IPS-20b (cell line): ENCODE measurements around the gene NLGN1.

Source experiments
- H3K27ac ChIP-seq: one replicate; pipeline ENCODE4 v1.5.1; 2013; ENCODE audit warnings: low read length
- H3K27me3 ChIP-seq: 2 replicates; pipeline ENCODE4 v1.6.1; 2013; ENCODE audit warnings: mild to moderate bottlenecking, low read length, inconsistent platforms; ENCODE audit not compliant: insufficient read depth
- H3K36me3 ChIP-seq: 2 replicates; pipeline ENCODE4 v1.6.1; 2013; ENCODE audit warnings: low read depth, mild to moderate bottlenecking, inconsistent platforms, low read length, moderate library complexity; ENCODE audit not compliant: insufficient read depth
- H3K4me1 ChIP-seq: 2 replicates; pipeline ENCODE4 v1.6.1; 2013; ENCODE audit warnings: mild to moderate bottlenecking, control low read depth, inconsistent platforms, low read length, moderate library complexity; ENCODE audit not compliant: insufficient read depth
- H3K4me3 ChIP-seq: 2 replicates; pipeline ENCODE4 v1.5.1; 2013; ENCODE audit warnings: mild to moderate bottlenecking, low read length, inconsistent platforms
- H3K9ac ChIP-seq: 2 replicates; pipeline ENCODE4 v1.6.1; 2013; ENCODE audit warnings: low read depth, mild to moderate bottlenecking, inconsistent platforms, low read length, moderate library complexity
- H3K9me3 ChIP-seq: 2 replicates; pipeline ENCODE4 v1.6.1; 2013; ENCODE audit warnings: mild to moderate bottlenecking, low read depth, low read length, inconsistent platforms; ENCODE audit not compliant: insufficient read depth

NLGN1 gene

GRCh38 chr3:174233511-174233910 lies 836.0 kb downstream of the NLGN1 start:
- H3K9ac ChIP-seq, result no peak overlapping the region
- H3K4me3 ChIP-seq, result no peak overlapping the region
- H3K9me3 ChIP-seq, result no peaks in the 10 kb centered on the region; the same call in 1 of the 2 replicates
- H3K27ac ChIP-seq, result peak overlapping the region; percentile 39
- H3K36me3 ChIP-seq, result no peaks in the 10 kb centered on the region
- H3K27me3 ChIP-seq, result no peaks in the 10 kb centered on the region
- peaks cover 27% of the 10 kb centered on the region; the same call in 1 of the 2 replicates for H3K4me1 ChIP-seq

GRCh38 chr3:174242311-174243041 lies 844.9 kb downstream of the NLGN1 start:
- H3K9ac ChIP-seq, result no peak overlapping the region
- H3K4me1 ChIP-seq, result no peaks in the 10 kb centered on the region
- no peaks in the 10 kb centered on the region for H3K27me3 ChIP-seq
- no peak overlapping the region for H3K27ac ChIP-seq
- no peaks in the 10 kb centered on the region for H3K9me3 ChIP-seq
- H3K36me3 ChIP-seq, result no peaks in the 10 kb centered on the region
- H3K4me3 ChIP-seq, result no peak overlapping the region

DNA sequence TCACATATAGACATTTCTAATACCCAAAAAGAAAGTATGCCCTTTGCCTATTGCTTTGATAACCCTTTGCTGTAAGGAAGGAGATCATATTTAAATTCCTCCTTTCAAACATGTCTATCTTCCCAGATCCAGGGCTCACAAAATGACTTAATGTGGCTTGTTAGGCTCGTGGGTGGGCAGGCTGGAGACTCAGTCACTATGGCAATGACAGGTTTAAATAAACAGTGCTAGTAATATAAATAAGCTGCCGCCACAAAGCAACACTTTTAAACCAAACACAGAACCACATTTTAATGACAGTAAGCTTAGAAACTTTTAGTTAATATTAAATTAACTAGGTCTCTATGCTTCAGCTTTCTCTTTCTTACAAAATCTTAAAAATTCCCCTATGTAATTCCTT lies 845.6 kb downstream of the NLGN1 start:
- no peaks in the 10 kb centered on the region for H3K4me1 ChIP-seq
- no peaks in the 10 kb centered on the region for H3K27me3 ChIP-seq
- H3K36me3 ChIP-seq, result no peaks in the 10 kb centered on the region
- no peak overlapping the region for H3K4me3 ChIP-seq
- H3K9me3 ChIP-seq, result no peaks in the 10 kb centered on the region
- H3K27ac ChIP-seq, result no peak overlapping the region
- H3K9ac ChIP-seq, result no peak overlapping the region

DNA sequence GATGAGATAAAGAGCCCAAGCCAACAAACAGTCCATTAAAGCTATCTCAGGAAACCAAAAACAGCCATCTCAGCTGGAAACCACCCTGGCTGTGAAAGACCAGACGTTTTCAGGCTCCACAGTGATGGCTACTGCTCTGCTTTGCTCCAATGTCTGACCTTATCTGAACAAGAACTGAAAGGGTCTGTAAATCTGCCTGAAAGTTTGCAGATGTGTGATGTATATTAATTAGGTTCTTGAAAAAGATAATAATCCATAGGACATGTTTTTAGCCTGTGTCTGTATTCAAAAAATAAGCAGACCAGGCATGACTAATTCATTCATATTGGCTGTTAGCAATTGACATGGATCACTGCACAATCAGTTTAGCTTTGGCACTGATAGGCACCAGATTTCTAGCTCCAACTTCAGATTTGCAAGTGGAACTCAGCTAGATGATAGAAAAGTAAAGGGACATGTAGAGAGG lies 850.2 kb downstream of the NLGN1 start:
- H3K4me1 ChIP-seq, result no peaks in the 10 kb centered on the region; the same call in 1 of the 2 replicates
- H3K27me3 ChIP-seq, result no peaks in the 10 kb centered on the region
- no peaks in the 10 kb centered on the region for H3K9me3 ChIP-seq

GRCh38 chr3:174251681-174252080 lies 854.1 kb downstream of the NLGN1 start:
- H3K9ac ChIP-seq, result no peak overlapping the region
- no peaks in the 10 kb centered on the region; the same call in 1 of the 2 replicates for H3K4me1 ChIP-seq
- no peaks in the 10 kb centered on the region for H3K9me3 ChIP-seq
- no peaks in the 10 kb centered on the region for H3K36me3 ChIP-seq
- no peak overlapping the region for H3K27ac ChIP-seq
- no peaks in the 10 kb centered on the region for H3K27me3 ChIP-seq
- H3K4me3 ChIP-seq, result no peak overlapping the region

More for the DNA sequence above, 850.2 kb downstream of the NLGN1 start:
- H3K36me3 ChIP-seq, result no peaks in the 10 kb centered on the region
- H3K27ac ChIP-seq, result no peak overlapping the region
- H3K4me3 ChIP-seq, result no peak overlapping the region
- no peak overlapping the region for H3K9ac ChIP-seq

DNA sequence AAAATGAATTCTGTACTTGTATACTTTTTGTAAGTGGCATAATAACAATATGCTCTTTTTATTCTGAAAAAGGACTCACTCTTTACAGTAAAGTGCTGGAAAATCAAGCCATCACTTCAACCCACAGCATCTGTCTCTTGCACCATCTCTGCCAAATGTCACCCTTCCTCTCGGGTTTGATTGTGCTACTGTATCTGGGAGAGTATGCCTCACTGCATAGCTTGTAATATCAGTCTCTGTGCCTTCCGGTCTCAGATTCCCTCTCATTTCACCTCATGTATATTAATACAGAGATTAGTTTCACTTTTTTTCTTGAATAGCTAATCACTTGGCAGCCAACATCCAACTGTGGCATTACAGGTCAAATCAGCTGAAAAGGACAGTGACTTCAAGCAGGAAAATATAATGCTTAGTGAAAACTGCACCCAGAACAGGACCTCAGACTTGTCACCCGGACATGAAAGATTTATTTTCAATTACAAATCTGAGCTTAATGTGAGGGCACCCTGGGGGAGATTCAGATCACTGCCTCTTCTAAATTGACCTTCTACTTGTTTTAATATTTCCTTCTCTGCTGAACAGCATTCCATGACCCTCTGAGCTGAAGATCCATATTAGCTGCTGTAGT lies 855.8 kb downstream of the NLGN1 start:
- H3K36me3 ChIP-seq, result no peaks in the 10 kb centered on the region
- H3K9me3 ChIP-seq, result no peaks in the 10 kb centered on the region
- H3K27me3 ChIP-seq, result no peaks in the 10 kb centered on the region
- H3K9ac ChIP-seq, result no peak overlapping the region
- H3K27ac ChIP-seq, result no peak overlapping the region
- H3K4me1 ChIP-seq, result no peaks in the 10 kb centered on the region; the same call in 1 of the 2 replicates
- no peak overlapping the region for H3K4me3 ChIP-seq

- H3K27me3 ChIP-seq, result no peaks in the 10 kb centered on the region
- no peak overlapping the region for H3K9ac ChIP-seq
- H3K4me1 ChIP-seq, result no peaks in the 10 kb centered on the region; the same call in 1 of the 2 replicates
- no peaks in the 10 kb centered on the region for H3K9me3 ChIP-seq
- H3K4me3 ChIP-seq, result no peak overlapping the region
- H3K27ac ChIP-seq, result peak overlapping the region; percentile 48
- no peaks in the 10 kb centered on the region for H3K36me3 ChIP-seq
Measured at GRCh38 chr3:174253940-174254339, 856.4 kb downstream of the NLGN1 start.

DNA sequence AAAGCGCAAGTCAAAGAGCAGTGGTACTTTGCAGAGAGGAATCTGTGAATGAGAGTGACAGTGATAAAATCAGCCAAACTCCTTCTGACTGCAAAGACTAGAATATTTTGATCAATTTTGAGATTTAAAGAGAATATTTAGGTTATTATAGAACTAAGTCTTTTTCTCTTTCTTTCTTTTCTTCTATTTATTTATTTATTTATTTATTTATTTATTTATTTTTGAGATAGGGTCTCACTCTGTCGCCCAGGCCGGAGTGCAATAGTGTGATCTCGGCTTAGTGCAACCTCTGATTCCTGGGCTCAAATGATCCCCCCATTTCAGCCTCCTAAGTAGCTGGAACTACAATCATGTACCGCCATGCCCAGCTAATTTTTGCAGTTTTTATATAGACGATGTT lies 857.9 kb downstream of the NLGN1 start:
- no peaks in the 10 kb centered on the region for H3K36me3 ChIP-seq
- H3K9ac ChIP-seq, result no peak overlapping the region
- H3K4me1 ChIP-seq, result no peaks in the 10 kb centered on the region; the same call in 1 of the 2 replicates
- no peak overlapping the region for H3K4me3 ChIP-seq
- no peaks in the 10 kb centered on the region for H3K9me3 ChIP-seq
- no peak overlapping the region for H3K27ac ChIP-seq
- no peaks in the 10 kb centered on the region for H3K27me3 ChIP-seq

GRCh38 chr3:174266476-174266875 lies 868.9 kb downstream of the NLGN1 start:
- no peak overlapping the region for H3K4me3 ChIP-seq
- no peaks in the 10 kb centered on the region for H3K36me3 ChIP-seq
- H3K9me3 ChIP-seq, result no peaks in the 10 kb centered on the region
- H3K4me1 ChIP-seq, result no peaks in the 10 kb centered on the region
- no peak overlapping the region for H3K27ac ChIP-seq
- no peak overlapping the region for H3K9ac ChIP-seq
- H3K27me3 ChIP-seq, result no peaks in the 10 kb centered on the region

DNA sequence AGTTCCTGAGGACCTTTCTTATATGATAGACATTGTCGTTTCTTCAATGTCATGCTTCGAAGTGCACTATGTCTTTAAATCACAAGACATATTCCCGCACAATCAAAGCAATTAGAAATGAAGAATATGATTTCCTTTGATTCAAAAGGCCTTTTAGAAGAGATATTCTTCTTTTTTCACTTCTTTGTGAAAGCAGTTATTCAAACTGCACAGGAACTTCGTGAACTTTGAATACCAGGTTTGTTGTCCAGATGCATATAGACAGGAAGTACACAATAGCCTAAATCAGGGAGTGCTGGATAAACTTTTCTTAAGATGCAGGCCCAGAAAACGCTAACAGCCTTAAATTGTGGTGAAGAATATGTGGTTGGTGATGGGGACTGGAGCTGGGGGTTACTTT lies 870.5 kb downstream of the NLGN1 start:
- Histone ChIP-seq H3K27ac (no peak overlapping the region), H3K9ac (no peak overlapping the region), H3K4me1 (no peaks in the 10 kb centered on the region), H3K36me3 (no peaks in the 10 kb centered on the region), H3K27me3 (no peaks in the 10 kb centered on the region), H3K4me3 (no peak overlapping the region), H3K9me3 (no peaks in the 10 kb centered on the region)

GRCh38 chr3:174268586-174268985 lies 871.0 kb downstream of the NLGN1 start:
- H3K4me1 ChIP-seq, result no peaks in the 10 kb centered on the region
- no peaks in the 10 kb centered on the region for H3K27me3 ChIP-seq
- no peaks in the 10 kb centered on the region for H3K36me3 ChIP-seq

GRCh38 chr3:174270841-174271240 lies 873.3 kb downstream of the NLGN1 start:
- Histone ChIP-seq H3K9me3 (no peaks in the 10 kb centered on the region), H3K36me3 (no peaks in the 10 kb centered on the region), H3K9ac (no peak overlapping the region), H3K4me1 (no peaks in the 10 kb centered on the region), H3K27ac (no peak overlapping the region), H3K27me3 (no peaks in the 10 kb centered on the region), H3K4me3 (no peak overlapping the region)

More at GRCh38 chr3:174268586-174268985, 871.0 kb downstream of the NLGN1 start:
- Histone ChIP-seq H3K4me3 (no peak overlapping the region), H3K9me3 (no peaks in the 10 kb centered on the region), H3K27ac (no peak overlapping the region), H3K9ac (no peak overlapping the region)
